ENCODE measurements around the gene FBXO21. TPM values are rescaled to one million over a fixed set of nuclear protein-coding genes. Genes with fewer than 3 reads are reported as not detected.
A peak's percentile ranks its signal among the peaks of the same experiment; 100 is the strongest.

FBXO21 gene
- total RNA-seq (2014; rRNA removed; shearing (Covaris generic)) = 29.2 and 43.9 TPM in 2 replicates
- 32.3 and 33.9 TPM in 2 replicates for polyA plus RNA-seq (2016; fragmentation: Nextera tagmentation; extraction: Ambion mirVana)

GRCh38 chr12:117190210-117190781 is at the start of gene FBXO21:
FBXO21 (minus strand) TSS chr12:117190470; CDS start chr12:117190456, 14 bp downstream.
- 0 out of 2 replicates have a peak, but pooled peaks cover 8% of the 10 kb centered on the region for H3K4me1 ChIP-seq (ENCODE audit: insufficient read depth)
- H3K9me2 ChIP-seq (ENCODE audit: insufficient read depth) = no peaks in the 10 kb centered on the region
- H3K4me2 ChIP-seq (ENCODE audit: unreplicated experiment) = peak within 1 kb of the TSS; percentile 99
- no peaks in the 10 kb centered on the region for H3K27me3 ChIP-seq (replicated peaks; ENCODE audit: insufficient read depth)
- TF ChIP-seq EZH2phosphoT487 (IDR thresholded peaks at IDR 0.05; ENCODE audit: insufficient read depth, low read depth) = no peak
- no peak for TF ChIP-seq EZH2 (IDR thresholded peaks at IDR 0.05; ENCODE audit: insufficient read depth, poor library complexity, severe bottlenecking)
- H3K4me3 ChIP-seq = peak within 1 kb of the TSS; percentile 96
- peak within 1 kb of the TSS; percentile 93 for H2AFZ ChIP-seq
- no peaks in the 10 kb centered on the region for H4K20me1 ChIP-seq (ENCODE audit: insufficient read depth)
- no peaks in the 10 kb centered on the region for H3F3A ChIP-seq (ENCODE audit: insufficient read depth)
- no peaks in the 10 kb centered on the region for H3K9me3 ChIP-seq (ENCODE audit: low read depth)
- peaks cover 37% of the 10 kb centered on the region for H3K79me2 ChIP-seq (ENCODE audit: insufficient read depth)
- peak within 1 kb of the TSS; percentile 60 for H3K27ac ChIP-seq
- H3K9ac ChIP-seq = peak within 1 kb of the TSS; percentile 80
- H3K36me3 ChIP-seq (ENCODE audit: low read depth) = peaks cover 10% of the 10 kb centered on the region; the same call in 1 of the 2 replicates
- peak; percentile 96 for DNase-seq
- in situ Hi-C loops (cut with MboI) = no loop called here
- WGBS, 2 experiments (ENCODE audit: low coverage in 1 of 2, low lambda C conversion rate in 2 of 2, missing lambda C conversion rate in 2 of 2) = 2% methylated on average over 39 to 50 of the region's 59 CpGs

- Histone ChIP-seq H2AFZ (no peak overlapping the region), H4K20me1 (ENCODE audit: insufficient read depth) (no peaks in the 10 kb centered on the region), H3K27ac (no peak overlapping the region), H3K9me2 (ENCODE audit: insufficient read depth) (no peaks in the 10 kb centered on the region), H3K27me3 (replicated peaks; ENCODE audit: insufficient read depth) (peaks cover 10% of the 10 kb centered on the region), H3K4me2 (ENCODE audit: unreplicated experiment) (no peak overlapping the region), H3K36me3 (ENCODE audit: low read depth) (no peaks in the 10 kb centered on the region), H3K79me2 (ENCODE audit: insufficient read depth) (no peaks in the 10 kb centered on the region), H3K9ac (no peak overlapping the region), H3K4me1 (ENCODE audit: insufficient read depth) (no peaks in the 10 kb centered on the region), H3F3A (ENCODE audit: insufficient read depth) (no peaks in the 10 kb centered on the region), H3K4me3 (no peak overlapping the region), H3K9me3 (ENCODE audit: low read depth) (no peaks in the 10 kb centered on the region)
- peak; percentile 68 for DNase-seq
- WGBS, 2 experiments (ENCODE audit: low coverage in 1 of 2, low lambda C conversion rate in 2 of 2, missing lambda C conversion rate in 2 of 2) = 8 to 10% methylated on average over 13 of the region's 13 CpGs
- TF ChIP-seq EZH2 (IDR thresholded peaks at IDR 0.05; ENCODE audit: insufficient read depth, poor library complexity, severe bottlenecking) = no peak
- TF ChIP-seq EZH2phosphoT487 (IDR thresholded peaks at IDR 0.05; ENCODE audit: insufficient read depth, low read depth) = no peak
- in situ Hi-C loops (cut with MboI) = no loop called here
These were observed 46.3 kb upstream of the FBXO21 start for GRCh38 chr12:117236456-117237001.

GRCh38 chr12:117235261-117235660 is 45.0 kb upstream of the FBXO21 start:
- H3K4me2 ChIP-seq (ENCODE audit: unreplicated experiment) = no peak overlapping the region
- H3K9ac ChIP-seq = no peak overlapping the region
- no peaks in the 10 kb centered on the region for H3K36me3 ChIP-seq (ENCODE audit: low read depth)
- H3K79me2 ChIP-seq (ENCODE audit: insufficient read depth) = no peaks in the 10 kb centered on the region
- no peaks in the 10 kb centered on the region for H3K4me1 ChIP-seq (ENCODE audit: insufficient read depth)
- no peaks in the 10 kb centered on the region for H3F3A ChIP-seq (ENCODE audit: insufficient read depth)
- H4K20me1 ChIP-seq (ENCODE audit: insufficient read depth) = no peaks in the 10 kb centered on the region
- in situ Hi-C loops (cut with MboI) = no loop called here
- no peak overlapping the region for H3K4me3 ChIP-seq
- TF ChIP-seq EZH2 (IDR thresholded peaks at IDR 0.05; ENCODE audit: insufficient read depth, poor library complexity, severe bottlenecking) (no peak), EZH2phosphoT487 (IDR thresholded peaks at IDR 0.05; ENCODE audit: insufficient read depth, low read depth) (no peak)
- WGBS, 2 experiments (ENCODE audit: low coverage in 1 of 2, low lambda C conversion rate in 2 of 2, missing lambda C conversion rate in 2 of 2) = 44% methylated on average over 2 of the region's 2 CpGs
- peaks cover 10% of the 10 kb centered on the region for H3K27me3 ChIP-seq (replicated peaks; ENCODE audit: insufficient read depth)
- H3K27ac ChIP-seq = no peak overlapping the region
- H3K9me2 ChIP-seq (ENCODE audit: insufficient read depth) = no peaks in the 10 kb centered on the region
- DNase-seq = no peak
- no peak overlapping the region for H2AFZ ChIP-seq
- H3K9me3 ChIP-seq (ENCODE audit: low read depth) = no peaks in the 10 kb centered on the region

- Histone ChIP-seq H3F3A (ENCODE audit: insufficient read depth) (no peaks in the 10 kb centered on the region), H4K20me1 (ENCODE audit: insufficient read depth) (no peaks in the 10 kb centered on the region), H3K27ac (no peak overlapping the region), H3K9me3 (ENCODE audit: low read depth) (no peaks in the 10 kb centered on the region), H3K36me3 (ENCODE audit: low read depth) (no peaks in the 10 kb centered on the region), H3K9ac (no peak overlapping the region), H3K27me3 (replicated peaks; ENCODE audit: insufficient read depth) (peaks cover 6% of the 10 kb centered on the region), H3K4me2 (ENCODE audit: unreplicated experiment) (no peak overlapping the region), H3K9me2 (ENCODE audit: insufficient read depth) (no peaks in the 10 kb centered on the region), H3K4me3 (no peak overlapping the region), H3K79me2 (ENCODE audit: insufficient read depth) (no peaks in the 10 kb centered on the region), H2AFZ (no peak overlapping the region), H3K4me1 (ENCODE audit: insufficient read depth) (no peaks in the 10 kb centered on the region)
- in situ Hi-C loops (cut with MboI) = no loop called here
- 46 to 69% methylated on average over 15 of the region's 15 CpGs for WGBS, 2 experiments (ENCODE audit: low coverage in 1 of 2, low lambda C conversion rate in 2 of 2, missing lambda C conversion rate in 2 of 2)
- TF ChIP-seq EZH2phosphoT487 (IDR thresholded peaks at IDR 0.05; ENCODE audit: insufficient read depth, low read depth) (no peak), EZH2 (IDR thresholded peaks at IDR 0.05; ENCODE audit: insufficient read depth, poor library complexity, severe bottlenecking) (no peak)
- no peak for DNase-seq
These were observed 44.2 kb upstream of the FBXO21 start for GRCh38 chr12:117234441-117234840.
